ENCODE measurements around the gene MRPS15.

DNA sequence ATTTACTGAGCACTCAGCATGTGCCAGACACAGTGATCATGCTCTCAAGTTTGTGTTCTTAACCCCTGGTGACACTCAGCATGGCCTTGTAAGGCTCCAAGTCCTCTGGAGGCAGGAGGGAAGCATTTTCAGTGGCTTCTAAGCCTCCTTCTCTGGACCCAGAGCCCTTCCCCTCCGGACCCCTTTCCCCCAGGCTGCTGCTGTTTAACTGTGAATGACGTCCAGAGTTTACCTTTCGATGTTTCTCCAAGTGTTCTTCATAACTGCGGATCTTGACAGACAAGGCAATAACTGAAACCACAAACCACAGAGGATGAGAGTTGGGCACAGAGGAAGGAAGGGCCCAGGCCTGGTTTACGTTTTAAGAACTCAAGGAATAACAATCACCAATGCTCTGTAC is 6.5 kb downstream of the MRPS15 start:
- TF ChIP-seq POLR2AphosphoS5 (IDR thresholded peaks at IDR 0.05; ENCODE audit: low read depth, low read length) (no peak), POLR2A (IDR thresholded peaks at IDR 0.05; ENCODE audit: low read depth, low read length) (no peak)
